Measurements from ENCODE around the gene SATB1.

SATB1 gene

GRCh38 chr3:18431266-18431665 is 6.1 kb upstream of the SATB1 start:
- DNase-seq (ENCODE audit: low read depth): no peak

GRCh38 chr3:18428991-18429745 is 4.0 kb upstream of the SATB1 start:
- no peak for DNase-seq (ENCODE audit: low read depth)

GRCh38 chr3:18428036-18428435 is 2.9 kb upstream of the SATB1 start:
- no peak for DNase-seq (ENCODE audit: low read depth)

- DNase-seq (ENCODE audit: low read depth): no peak
Measured at GRCh38 chr3:18426597-18427193, 1.6 kb upstream of the SATB1 start.

GRCh38 chr3:18425641-18426257 is 610 bp upstream of the SATB1 start:
- peak; percentile 51 for DNase-seq (ENCODE audit: low read depth)

GRCh38 chr3:18424213-18424728 is 868 bp downstream of the SATB1 start:
- no peak for DNase-seq (ENCODE audit: low read depth)

GRCh38 chr3:18423401-18424212 is 1.5 kb downstream of the SATB1 start:
- DNase-seq (ENCODE audit: low read depth): no peak

GRCh38 chr3:18422972-18423371 is 2.2 kb downstream of the SATB1 start:
- DNase-seq (ENCODE audit: low read depth): no peak

GRCh38 chr3:18420555-18420954 is 4.6 kb downstream of the SATB1 start:
- no peak for DNase-seq (ENCODE audit: low read depth)

GRCh38 chr3:18419232-18419631 is 5.9 kb downstream of the SATB1 start:
- no peak for DNase-seq (ENCODE audit: low read depth)

- no peak for DNase-seq (ENCODE audit: low read depth)
Measured at GRCh38 chr3:18417904-18418572, 7.1 kb downstream of the SATB1 start.

GRCh38 chr3:18416332-18416731 is 8.8 kb downstream of the SATB1 start:
- DNase-seq (ENCODE audit: low read depth): no peak

- no peak for DNase-seq (ENCODE audit: low read depth)
Measured at GRCh38 chr3:18415839-18416238, 9.3 kb downstream of the SATB1 start.

GRCh38 chr3:18415167-18415566 is 10.0 kb downstream of the SATB1 start:
- DNase-seq (ENCODE audit: low read depth): no peak

GRCh38 chr3:18412684-18413083 is 12.5 kb downstream of the SATB1 start:
- DNase-seq (ENCODE audit: low read depth): no peak

GRCh38 chr3:18411541-18411940 is 13.6 kb downstream of the SATB1 start:
- no peak for DNase-seq (ENCODE audit: low read depth)

- DNase-seq (ENCODE audit: low read depth): no peak
Measured at GRCh38 chr3:18410205-18410604, 14.9 kb downstream of the SATB1 start.

- no peak for DNase-seq (ENCODE audit: low read depth)
Measured at GRCh38 chr3:18409266-18409665, 15.9 kb downstream of the SATB1 start.

- no peak for DNase-seq (ENCODE audit: low read depth)
Measured at GRCh38 chr3:18405141-18405540, 20.0 kb downstream of the SATB1 start.

- DNase-seq (ENCODE audit: low read depth): no peak
Measured at GRCh38 chr3:18403061-18403460, 22.1 kb downstream of the SATB1 start.

- DNase-seq (ENCODE audit: low read depth): no peak
Measured at GRCh38 chr3:18402239-18402799, 22.8 kb downstream of the SATB1 start.
